GM12878 (cell line): Measurements from ENCODE around the gene C11orf16. TPM values are rescaled to one million over a fixed set of nuclear protein-coding genes. Genes with fewer than 3 reads are reported as not detected.
A peak's percentile ranks its signal among the peaks of the same experiment; 100 is the strongest.

Source experiments
- ASH2L ChIP-seq: fragments of 300-600, 200-600 bp; sonication (generic); IDR thresholded peaks from 2 replicates; pipeline ENCODE4 v1.6.1; 2017; ENCODE audit warnings: low read depth, mild to moderate bottlenecking, borderline replicate concordance
- BACH1 ChIP-seq: fragments of 450-650 bp; IDR thresholded peaks from 2 replicates; pipeline ENCODE4 v1.6.1; 2017; ENCODE audit warnings: mild to moderate bottlenecking, borderline replicate concordance
- BCL3 ChIP-seq: IDR thresholded peaks from 2 replicates; pipeline ENCODE4 v1.6.1; 2011; ENCODE audit warnings: borderline replicate concordance, low read depth, mild to moderate bottlenecking, moderate library complexity, low read length; ENCODE audit not compliant: insufficient read depth, poor library complexity, severe bottlenecking
- BMI1 ChIP-seq: fragments of 450-650 bp; IDR thresholded peaks from 2 replicates; pipeline ENCODE4 v1.6.1; 2016; ENCODE audit warnings: mild to moderate bottlenecking, moderate library complexity, borderline replicate concordance
- CTCF ChIP-seq, 3 experiments: IDR thresholded peaks in 2 of 3; conservative IDR thresholded peaks in 1 of 3; 2 replicates each; pipeline ENCODE4 v1.5.1; 2011; ENCODE audit warnings: low read depth in 3 of 3, low read length in 3 of 3, mild to moderate bottlenecking in 3 of 3, control low read depth in 2 of 3, moderate library complexity in 2 of 3, inconsistent platforms in 1 of 3, mixed read lengths in 1 of 3; ENCODE audit not compliant: control insufficient read depth in 2 of 3, insufficient read depth in 1 of 3; ENCODE audit errors: extremely low read depth in 1 of 3
- ETV6 ChIP-seq, 2 experiments: fragments of 450-650 bp in 1 of 2; IDR thresholded peaks in 1 of 2; conservative IDR thresholded peaks in 1 of 2; 2 replicates each; pipeline ENCODE4 v1.6.1; 2014; ENCODE audit warnings: antibody characterized with exemption in 1 of 2, borderline replicate concordance in 1 of 2, low read depth in 1 of 2, mild to moderate bottlenecking in 1 of 2, moderate library complexity in 1 of 2
- FOXM1 ChIP-seq: IDR thresholded peaks from 2 replicates; pipeline ENCODE4 v1.6.1; 2012; ENCODE audit warnings: low read depth, mild to moderate bottlenecking, inconsistent platforms, low read length, moderate library complexity
- HDAC2 ChIP-seq: fragments of 200-600 bp; sonication (generic); IDR thresholded peaks from 2 replicates; pipeline ENCODE4 v1.6.1; 2017
- HSF1 ChIP-seq: fragments of 150-350 bp; IDR thresholded peaks from 2 replicates; pipeline ENCODE4 v1.6.1; 2014; ENCODE audit warnings: mild to moderate bottlenecking, low read depth, low read length
- LARP7 ChIP-seq: fragments of 450-650 bp; IDR thresholded peaks from 2 replicates; pipeline ENCODE4 v1.6.1; 2017; ENCODE audit warnings: mild to moderate bottlenecking
- MYB ChIP-seq: fragments of 150-350 bp; IDR thresholded peaks from 2 replicates; pipeline ENCODE4 v1.6.1; 2014; ENCODE audit warnings: mild to moderate bottlenecking, low read depth, low read length, borderline replicate concordance
- NKRF ChIP-seq: fragments of 450-650 bp; conservative IDR thresholded peaks from 2 replicates; pipeline ENCODE4 v1.6.1; 2017; ENCODE audit warnings: mild to moderate bottlenecking, moderate library complexity
- RB1 ChIP-seq: fragments of 450-650 bp; formaldehyde crosslinking; IDR thresholded peaks from 2 replicates; pipeline ENCODE4 v1.6.1; 2017; ENCODE audit warnings: mild to moderate bottlenecking, borderline replicate concordance
- RELA ChIP-seq: fragments of 450-650 bp; IDR thresholded peaks from 2 replicates; pipeline ENCODE4 v1.8.0; 2014; ENCODE audit warnings: borderline replicate concordance; ENCODE audit not compliant: partially characterized antibody
- SMC3 ChIP-seq: IDR thresholded peaks from 2 replicates; pipeline ENCODE4 v1.6.1; 2011; ENCODE audit warnings: low read length, improper control_type of control experiment, borderline replicate concordance
- ZNF687 ChIP-seq: fragments of 450-650 bp; IDR thresholded peaks from 2 replicates; pipeline ENCODE4 v1.6.1; 2017; ENCODE audit warnings: mild to moderate bottlenecking, moderate library complexity
- polyA plus RNA-seq, 11 experiments: library from polyadenylated mRNA; depleted of rRNA in 4 of 11; unstranded in 6 of 11; stranded (reverse) in 5 of 11; fragments of >200 nt; fragmentation: Nextera tagmentation in 4 of 11; fragmentation: Illumina TruSeq in 1 of 11; extraction: Ambion mirVana in 4 of 11; extraction: Trizol in 1 of 11; gene quantifications; 1 replicate in 1 of 11; 2 replicates in 10 of 11; pipeline versions ENCODE4 v1.2.1 to v1.2.3, GENCODE V29; 2011 to 2016; ENCODE audit warnings: inconsistent platforms in 2 of 11, missing spikeins in 2 of 11, low read depth in 1 of 11
- total RNA-seq, 4 experiments: library from RNA; depleted of rRNA in 3 of 4; stranded (reverse); fragments of >200 nt in 3 of 4; fragmentation: Illumina TruSeq in 1 of 4; extraction: Trizol in 1 of 4; gene quantifications; 2 replicates each; pipeline versions ENCODE4 v1.2.1 to v1.2.3, GENCODE V29; 2013 to 2021

C11orf16 gene
- total and polyA plus RNA-seq, 10 of the 15 experiments (the other 5 are each of a cell fraction or from before 2014, with no cell fraction given): 0.05 to 0.39 (median 0.32) TPM; not detected in 7

- no peak for TF ChIP-seq RELA
- TF ChIP-seq LARP7: 0 out of 2 replicates have a peak, but pooled peaks have one; percentile 75
- TF ChIP-seq ASH2L: 0 out of 2 replicates have a peak, but pooled peaks have one; percentile 18
- TF ChIP-seq MYB: no peak
- no peak; the same call in 1 of the 2 replicates for TF ChIP-seq RB1
- peak; percentile 96; the same call in 1 of the 2 replicates for TF ChIP-seq NKRF
- no peak for TF ChIP-seq HDAC2
- TF ChIP-seq BCL3: no peak
- no peak for TF ChIP-seq FOXM1
- TF ChIP-seq CTCF (IDR thresholded peaks at IDR 0.05 in 2 of 3, conservative IDR thresholded peaks at IDR 0.05 in 1 of 3; ENCODE audit: control insufficient read depth in 2 of 3, extremely low read depth in 1 of 3, insufficient read depth in 1 of 3, low read depth in 3 of 3, low read length in 3 of 3): no peak
- no peak; the same call in 1 of the 2 replicates for TF ChIP-seq BACH1
- no peak for TF ChIP-seq HSF1
- no peak; a peak in 1 of 4 replicates for TF ChIP-seq ETV6 (conservative IDR thresholded peaks at IDR 0.05 in 1 of 2, IDR thresholded peaks at IDR 0.05 in 1 of 2; ENCODE audit: borderline replicate concordance in 1 of 2, low read depth in 1 of 2)
- TF ChIP-seq BMI1: no peak
- TF ChIP-seq SMC3: no peak
- TF ChIP-seq ZNF687: peak; percentile 86; the same call in 1 of the 2 replicates
Observed at GRCh38 chr11:8964324-8965320, 31.9 kb upstream of the C11orf16 start, which contains the start of gene TMEM9B (continued).
